ENCODE measurements around the gene PAX8. TPM values are rescaled to one million over a fixed set of nuclear protein-coding genes. Genes with fewer than 3 reads are reported as not detected.

Gene PAX8
- total RNA-seq, 1 experiment from 2014 or later = 3.4 TPM

DNA sequence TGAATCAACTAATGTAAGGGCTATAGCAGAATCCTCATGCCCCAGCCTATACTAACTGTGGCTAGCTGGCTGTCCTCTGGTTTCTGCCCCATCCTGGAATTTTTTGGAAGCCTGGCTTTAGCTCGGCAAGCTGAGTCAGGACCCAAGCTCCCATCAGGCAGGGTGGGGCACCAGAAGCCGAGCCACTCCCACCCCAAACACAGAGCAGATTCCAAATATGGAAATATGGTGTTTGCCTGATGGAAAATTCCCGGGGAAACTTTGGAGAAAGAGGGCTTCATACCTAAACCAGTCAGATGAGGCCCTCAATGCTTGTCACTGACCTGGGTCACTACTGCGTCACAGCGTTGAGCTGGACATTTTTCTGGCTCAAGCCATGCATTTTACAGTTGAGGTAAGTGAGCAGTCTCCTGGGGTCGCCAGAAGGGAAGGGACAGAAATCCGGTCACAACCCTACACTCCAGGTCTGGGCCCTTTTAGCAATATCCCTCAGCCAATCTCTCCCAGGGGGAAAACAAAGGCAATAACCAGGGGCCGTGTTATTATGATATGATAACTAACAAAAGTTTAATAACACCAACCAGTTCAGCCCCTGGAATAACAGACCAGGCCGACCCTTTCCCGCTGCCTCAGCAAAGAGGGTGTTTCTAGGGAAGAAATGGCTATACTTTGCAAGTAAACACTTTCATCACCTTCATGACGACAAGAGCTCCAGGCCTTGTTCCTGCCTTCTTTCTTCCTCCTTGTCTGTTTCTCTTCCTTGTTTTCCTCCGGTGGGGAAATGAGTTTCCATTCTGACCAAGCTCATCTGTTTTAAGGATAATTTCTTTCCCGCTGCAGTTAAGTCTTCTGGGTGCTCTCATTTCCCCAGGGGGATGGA, 67.3 kb downstream of the PAX8 start:
- peak overlapping the region; percentile 47 for H3K27ac ChIP-seq (ENCODE audit: low read length)
- H3K9me2 ChIP-seq (replicated peaks; ENCODE audit: low read length) = no peaks in the 10 kb centered on the region
- DNase-seq (peak; percentile 82), ATAC-seq (peak; percentile 90)
- H3K36me3 ChIP-seq (ENCODE audit: low read depth, low read length) = no peaks in the 10 kb centered on the region
- H3K4me1 ChIP-seq (ENCODE audit: insufficient read depth, low read length) = peaks cover 20% of the 10 kb centered on the region
- no peaks in the 10 kb centered on the region for H3K9me3 ChIP-seq (ENCODE audit: low read length)
- BruUV-seq (replicated peaks) = TSS peak; percentile 57
- intact Hi-C loops (cut with micrococcal nuclease) = loop anchor here (2.0 kb wide), 1 partner anchor 29 kb away; no protein-coding TSS in a partner anchor
- H3K9ac ChIP-seq (ENCODE audit: low read length) = no peak overlapping the region
- ChIA-PET POLR2A (ENCODE audit: unreplicated experiment) (interaction anchor here (0.5 kb wide), 1 partner anchor 33 kb away, joined by 3 read pairs; no protein-coding TSS in a partner anchor), CTCF (interaction anchor here (1.0 kb wide), 1 partner anchor 131 kb away, joined by 4 read pairs; no protein-coding TSS in a partner anchor)
- H3F3A ChIP-seq (ENCODE audit: low read length, unreplicated experiment) = no peaks in the 10 kb centered on the region
- peak overlapping the region; percentile 58 for H2AFZ ChIP-seq (ENCODE audit: low read length)
- H4K20me1 ChIP-seq (ENCODE audit: low read length) = no peaks in the 10 kb centered on the region
- no peaks in the 10 kb centered on the region for H3K79me2 ChIP-seq (ENCODE audit: low read length)
- H3K4me3 ChIP-seq (ENCODE audit: low read length) = no peak overlapping the region
- peak overlapping the region; percentile 5 for H3K4me2 ChIP-seq (ENCODE audit: low read length)
- TF ChIP-seq EZH2 (IDR thresholded peaks at IDR 0.05; ENCODE audit: low read length, unreplicated experiment) = no peak
- no peak for TF ChIP-seq CTCF (conservative IDR thresholded peaks at IDR 0.05; ENCODE audit: low read depth, low read length)
- TF ChIP-seq EZH2phosphoT487 (IDR thresholded peaks at IDR 0.05; ENCODE audit: borderline replicate concordance, low read length) = no peak
- no peaks in the 10 kb centered on the region for H3K27me3 ChIP-seq (ENCODE audit: low read length)

GRCh38 chr2:113209646-113210171, 69.0 kb downstream of the PAX8 start:
- H3K9me2 ChIP-seq (replicated peaks; ENCODE audit: low read length) = no peaks in the 10 kb centered on the region
- H3K9ac ChIP-seq (ENCODE audit: low read length) = no peak overlapping the region
- H3K4me3 ChIP-seq (ENCODE audit: low read length) = no peak overlapping the region
- no peak overlapping the region for H3K27ac ChIP-seq (ENCODE audit: low read length)
- no peaks in the 10 kb centered on the region for H3K27me3 ChIP-seq (ENCODE audit: low read length)
- no TSS peak for BruUV-seq (replicated peaks)
- CTCF ChIA-PET = no interaction called here
- intact Hi-C loops (cut with micrococcal nuclease) = loop anchor here (2.0 kb wide), 1 partner anchor 31 kb away; no protein-coding TSS in a partner anchor
- no peak overlapping the region for H2AFZ ChIP-seq (ENCODE audit: low read length)
- H3K4me1 ChIP-seq (ENCODE audit: insufficient read depth, low read length) = peaks cover 20% of the 10 kb centered on the region
- H3K79me2 ChIP-seq (ENCODE audit: low read length) = no peaks in the 10 kb centered on the region
- no peaks in the 10 kb centered on the region for H4K20me1 ChIP-seq (ENCODE audit: low read length)
- POLR2A ChIA-PET (ENCODE audit: unreplicated experiment) = no interaction called here
- no peaks in the 10 kb centered on the region for H3K36me3 ChIP-seq (ENCODE audit: low read depth, low read length)
- H3F3A ChIP-seq (ENCODE audit: low read length, unreplicated experiment) = no peaks in the 10 kb centered on the region
- no peak overlapping the region for H3K4me2 ChIP-seq (ENCODE audit: low read length)
- no peak for TF ChIP-seq CTCF (conservative IDR thresholded peaks at IDR 0.05; ENCODE audit: low read depth, low read length)
- no peak for TF ChIP-seq EZH2phosphoT487 (IDR thresholded peaks at IDR 0.05; ENCODE audit: borderline replicate concordance, low read length)
- no peak for TF ChIP-seq EZH2 (IDR thresholded peaks at IDR 0.05; ENCODE audit: low read length, unreplicated experiment)
- no peak for DNase-seq
- ATAC-seq = no peak
- H3K9me3 ChIP-seq (ENCODE audit: low read length) = no peaks in the 10 kb centered on the region
